IMR-90 (cell line): ENCODE data around the gene AIMP1. TPM values are rescaled to one million over a fixed set of nuclear protein-coding genes. Genes with fewer than 3 reads are reported as not detected.

Experiments
- ATAC-seq: fragments of 200-7000 bp; cut with Tn5 transposase; 2 replicates; pipeline ENCODE4 v1.9.1; 2020; ENCODE audit warnings: low read depth, mild to moderate bottlenecking, moderate library complexity
- BruUV-seq: library from RNA; stranded (reverse); fragments of 400-500 nt; replicated peaks from 2 replicates; lab custom pipeline; 2021; lab: Mats Ljungman, UMichigan
- CTCF ChIA-PET: fragments of 300-600 bp; formaldehyde crosslinking; extraction: SDS; loops from one replicate; lab custom pipeline; 2021; ENCODE audit warnings: antibody characterized with exemption; lab: Yijun Ruan, JAX
- POLR2A ChIA-PET: fragments of 300-600 bp; sonication (Branson Sonifier 250); formaldehyde crosslinking; loops from one replicate; lab custom pipeline; 2022; ENCODE audit warnings: antibody characterized with exemption; ENCODE audit not compliant: unreplicated experiment; lab: Charles Lee
- DNase-seq: peaks from one replicate; pipeline ENCODE4 v3.0.0; 2013
- H2AFZ ChIP-seq: replicated peaks from 2 replicates; pipeline ENCODE3; 2013; ENCODE audit warnings: low read length, mild to moderate bottlenecking; ENCODE audit not compliant: poor library complexity
- H2AK5ac ChIP-seq: 2 replicates; pipeline ENCODE4 v1.6.1; 2013; ENCODE audit warnings: low read depth, low read length, inconsistent platforms
- H2AK9ac ChIP-seq: replicated peaks from 2 replicates; pipeline ENCODE3; 2013; ENCODE audit warnings: mild to moderate bottlenecking, low read depth, low read length, moderate library complexity; ENCODE audit not compliant: poor library complexity
- H2BK120ac ChIP-seq: 2 replicates; pipeline ENCODE4 v1.6.1; 2013; ENCODE audit warnings: low read depth, low read length, inconsistent platforms
- H2BK15ac ChIP-seq: 3 replicates; pipeline ENCODE4 v1.6.1; 2013; ENCODE audit warnings: low read depth, low read length, inconsistent platforms
- H2BK20ac ChIP-seq: 2 replicates; pipeline ENCODE4 v1.6.1; 2013; ENCODE audit warnings: low read depth, mild to moderate bottlenecking, inconsistent platforms, low read length, moderate library complexity
- H2BK5ac ChIP-seq: 2 replicates; pipeline ENCODE4 v1.6.1; 2013; ENCODE audit warnings: mild to moderate bottlenecking, low read depth, low read length, inconsistent platforms; ENCODE audit not compliant: poor library complexity, severe bottlenecking
- H3K14ac ChIP-seq: replicated peaks from 2 replicates; pipeline ENCODE4 v1.6.1; 2013; ENCODE audit warnings: low read depth, low read length, inconsistent platforms
- H3K18ac ChIP-seq: 2 replicates; pipeline ENCODE4 v1.6.1; 2013; ENCODE audit warnings: low read depth, low read length, control low read depth
- H3K23ac ChIP-seq: 2 replicates; pipeline ENCODE4 v1.6.1; 2013; ENCODE audit warnings: low read depth, low read length, inconsistent platforms
- H3K27ac ChIP-seq: 2 replicates; pipeline ENCODE4 v1.5.1; 2013; ENCODE audit warnings: mild to moderate bottlenecking, control low read depth, low read length; ENCODE audit not compliant: insufficient read depth
- H3K27me3 ChIP-seq: 2 replicates; pipeline ENCODE4 v1.6.1; 2013; ENCODE audit warnings: low read length; ENCODE audit not compliant: control insufficient read depth, insufficient read depth
- H3K36me3 ChIP-seq: 2 replicates; pipeline ENCODE4 v1.6.1; 2013; ENCODE audit warnings: low read length, mixed read lengths; ENCODE audit not compliant: control insufficient read depth, insufficient read depth
- H3K4ac ChIP-seq: 2 replicates; pipeline ENCODE4 v1.6.1; 2013; ENCODE audit warnings: low read depth, low read length, inconsistent platforms
- H3K4me1 ChIP-seq: 2 replicates; pipeline ENCODE4 v1.6.1; 2013; ENCODE audit warnings: low read length, mixed read lengths; ENCODE audit not compliant: control insufficient read depth, insufficient read depth
- H3K4me2 ChIP-seq: 2 replicates; pipeline ENCODE4 v1.6.1; 2013; ENCODE audit warnings: low read depth, mild to moderate bottlenecking, control low read depth, low read length, moderate library complexity
- H3K4me3 ChIP-seq: 2 replicates; pipeline ENCODE4 v1.5.1; 2013; ENCODE audit warnings: low read depth, mild to moderate bottlenecking, control low read depth, low read length, moderate library complexity; ENCODE audit not compliant: insufficient read depth
- H3K56ac ChIP-seq: 2 replicates; pipeline ENCODE4 v1.6.1; 2013; ENCODE audit warnings: low read length, inconsistent platforms; ENCODE audit not compliant: insufficient read depth; ENCODE audit errors: extremely low read depth
- H3K79me1 ChIP-seq, 2 experiments: 2 replicates each; pipeline ENCODE4 v1.6.1; 2013; ENCODE audit warnings: low read length in 2 of 2, inconsistent platforms in 1 of 2, low read depth in 1 of 2
- H3K9ac ChIP-seq: 2 replicates; pipeline ENCODE4 v1.6.1; 2013; ENCODE audit warnings: low read depth, low read length, control low read depth
- H3K9me1 ChIP-seq: 2 replicates; pipeline ENCODE4 v1.6.1; 2013; ENCODE audit warnings: low read length, inconsistent platforms; ENCODE audit not compliant: insufficient read depth
- H3K9me3 ChIP-seq: 2 replicates; pipeline ENCODE4 v1.6.1; 2013; ENCODE audit warnings: low read length; ENCODE audit not compliant: control insufficient read depth, insufficient read depth
- H4K20me1 ChIP-seq: 2 replicates; pipeline ENCODE4 v1.6.1; 2013; ENCODE audit warnings: low read length, inconsistent platforms; ENCODE audit not compliant: insufficient read depth
- H4K5ac ChIP-seq: 2 replicates; pipeline ENCODE4 v1.6.1; 2013; ENCODE audit warnings: mild to moderate bottlenecking, low read depth, low read length, control low read depth
- H4K8ac ChIP-seq, 2 experiments: 2 replicates each; pipeline ENCODE4 v1.6.1; 2013; ENCODE audit warnings: low read depth in 2 of 2, low read length in 2 of 2, control low read depth in 1 of 2, inconsistent platforms in 1 of 2
- H4K91ac ChIP-seq: 2 replicates; pipeline ENCODE4 v1.6.1; 2013; ENCODE audit warnings: low read depth, low read length, inconsistent platforms; ENCODE audit not compliant: insufficient read depth
- BHLHE40 ChIP-seq: fragments of 150-350 bp; IDR thresholded peaks from 2 replicates; pipeline ENCODE4 v1.6.1; 2016; ENCODE audit warnings: mild to moderate bottlenecking, low read depth, low read length
- CEBPB ChIP-seq: IDR thresholded peaks from 2 replicates; pipeline ENCODE4 v1.6.1; 2012; ENCODE audit warnings: low read depth, low read length, improper control_type of control experiment
- MAFK ChIP-seq: IDR thresholded peaks from 2 replicates; pipeline ENCODE4 v1.6.1; 2012; ENCODE audit warnings: low read depth, low read length, improper control_type of control experiment
- MAZ ChIP-seq: IDR thresholded peaks from 2 replicates; pipeline ENCODE4 v1.6.1; 2012; ENCODE audit warnings: low read depth, mild to moderate bottlenecking, low read length, improper control_type of control experiment, moderate library complexity, borderline replicate concordance
- MXI1 ChIP-seq: IDR thresholded peaks from 2 replicates; pipeline ENCODE4 v1.6.1; 2012; ENCODE audit warnings: low read depth, mild to moderate bottlenecking, low read length, moderate library complexity, borderline replicate concordance
- NFE2L2 ChIP-seq: fragments of 150-350 bp; IDR thresholded peaks from 2 replicates; pipeline ENCODE4 v1.6.1; 2016; ENCODE audit warnings: low read depth, mild to moderate bottlenecking, low read length
- RCOR1 ChIP-seq: IDR thresholded peaks from 2 replicates; pipeline ENCODE4 v1.6.1; 2012; ENCODE audit warnings: mild to moderate bottlenecking, low read length, improper control_type of control experiment; ENCODE audit not compliant: insufficient replicate concordance
- SMC3 ChIP-seq: fragments of 150-350 bp; IDR thresholded peaks from 2 replicates; pipeline ENCODE4 v1.6.1; 2016; ENCODE audit warnings: low read depth, mild to moderate bottlenecking, antibody characterized with exemption, low read length, moderate library complexity
- WGBS, 2 experiments: methylation state at CpG; one replicate each; pipeline versions ENCODE4 v1.1.5 to v1.1.7; 2013; ENCODE audit warnings: missing lambda C conversion rate in 2 of 2; ENCODE audit not compliant: insufficient read length in 1 of 2; ENCODE audit errors: extremely low coverage in 2 of 2; 5-methylcytosine and 5-hydroxymethylcytosine counted together
- dilution Hi-C: fragments of 300-500 bp; cut with HindIII; formaldehyde crosslinking; loops from one replicate; pipeline ENCODE4 v1.14.3; 2018; ENCODE audit warnings: low sequenced_read_pairs; ENCODE audit not compliant: unreplicated experiment
- in situ Hi-C: fragments of 300-500 bp; cut with MboI; formaldehyde crosslinking; loops from 3 replicates; pipeline ENCODE4 v1.14.3; 2019; ENCODE audit warnings: low sequenced_read_pairs, inconsistent platforms, mixed read lengths
- intact Hi-C: fragments of 100-400 bp; cut with micrococcal nuclease; formaldehyde crosslinking; loops from 2 replicates; pipeline ENCODE4 v1.10.0; 2022
- polyA plus RNA-seq, 3 experiments: library from polyadenylated mRNA; depleted of rRNA; stranded (reverse); fragments of >200 nt; gene quantifications; 2 replicates each; pipeline ENCODE4 v1.2.3, GENCODE V29; 2012; ENCODE audit warnings: low replicate concordance in 1 of 3
- total RNA-seq: library from RNA; depleted of rRNA; stranded (reverse); fragments of >200 nt; gene quantifications from 2 replicates; pipeline ENCODE4 v1.2.3, GENCODE V29; 2012

AIMP1 gene
- total and polyA plus RNA-seq, 2 of the 4 experiments (the other 2 are of a cell fraction): 11.8 to 21.4 TPM

DNA sequence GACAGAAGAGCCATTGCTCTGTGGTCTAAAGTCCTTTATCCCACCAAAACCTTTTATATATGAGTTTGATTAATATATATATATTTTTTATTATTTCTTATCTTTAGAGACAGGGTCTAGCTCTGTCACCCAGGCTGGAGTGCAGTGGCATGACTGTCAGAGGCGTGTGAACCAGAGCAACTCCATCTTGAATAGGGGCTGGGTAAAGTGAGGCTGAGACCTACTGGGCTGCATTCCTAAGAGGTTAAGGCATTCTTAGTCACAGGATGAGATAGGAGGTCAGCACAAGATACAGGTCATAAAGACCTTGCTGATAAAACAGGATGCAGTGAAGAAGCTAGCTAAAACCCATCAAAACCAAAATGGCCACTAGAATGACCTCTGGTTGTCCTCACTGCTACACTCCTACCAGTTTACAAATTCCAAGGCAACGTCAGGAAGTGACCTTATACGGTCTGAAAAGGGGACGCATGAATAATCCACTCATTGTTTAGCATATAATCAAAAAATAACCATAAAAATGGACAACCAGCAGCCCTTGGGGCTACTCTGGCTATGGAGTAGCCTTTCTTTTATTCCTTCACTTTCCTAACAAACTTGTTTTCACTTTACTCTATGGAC lies 10.8 kb upstream of the AIMP1 start:
- Histone ChIP-seq H3K9ac (no peak overlapping the region), H2BK15ac (no peak overlapping the region), H2BK120ac (no peak overlapping the region), H3K9me3 (no peaks in the 10 kb centered on the region), H4K5ac (no peak overlapping the region), H2AFZ (no peak overlapping the region), H3K14ac (no peak overlapping the region), H3K27ac (no peak overlapping the region), H3K4me1 (peaks cover 2% of the 10 kb centered on the region; the same call in 1 of the 2 replicates), H3K9me1 (no peaks in the 10 kb centered on the region), H3K36me3 (peaks cover 1% of the 10 kb centered on the region; the same call in 1 of the 2 replicates), H3K4me3 (no peak overlapping the region), H3K4me2 (no peak overlapping the region), H3K79me1 (peaks cover 10 to 19% of the 10 kb centered on the region in 2 experiments), H3K18ac (no peak overlapping the region), H3K23ac (no peak overlapping the region), H2AK9ac (no peak overlapping the region), H2AK5ac (no peak overlapping the region), H4K20me1 (no peaks in the 10 kb centered on the region), H2BK5ac (no peak overlapping the region), H3K56ac (no peak overlapping the region), H4K91ac (no peak overlapping the region), H3K27me3 (no peaks in the 10 kb centered on the region), H3K4ac (no peak overlapping the region), H4K8ac (no peak overlapping the region), H2BK20ac (no peak overlapping the region)
- WGBS, 2 experiments: no CpG with 5 or more reads among the region's 4 CpGs
- intact Hi-C loops (no loop called here), dilution Hi-C loops (no loop called here), in situ Hi-C loops (no loop called here)
- DNase-seq: no peak
- CTCF ChIA-PET: interaction anchor here (0.6 kb wide), 1 partner anchor 949 kb away, joined by 3 read pairs; no protein-coding TSS in a partner anchor
- no peak for ATAC-seq
- POLR2A ChIA-PET: no interaction called here
- no peak for TF ChIP-seq MAZ
- no peak for TF ChIP-seq NFE2L2
- no peak for TF ChIP-seq RCOR1
- TF ChIP-seq MAFK: no peak
- TF ChIP-seq SMC3: no peak
- TF ChIP-seq CEBPB: no peak
- TF ChIP-seq MXI1: no peak
- TF ChIP-seq BHLHE40: no peak
- no TSS peak for BruUV-seq
